Neural cell (in vitro differentiated cells): ENCODE data around the gene AKR1A1. TPM values are rescaled to one million over a fixed set of nuclear protein-coding genes. Genes with fewer than 3 reads are reported as not detected.

Source experiments
- H2AFZ ChIP-seq: fragments of 200-600, 300-800 bp; sonication (generic), shearing (Covaris generic); 2 replicates; pipeline ENCODE4 v1.6.0; 2014; ENCODE audit warnings: low read depth, mild to moderate bottlenecking, antibody characterized with exemption, low read length, moderate library complexity
- H3F3A ChIP-seq: fragments of 200-600 bp; shearing (Covaris generic); 2 replicates; pipeline ENCODE4 v1.6.1; 2016; ENCODE audit warnings: mild to moderate bottlenecking, moderate library complexity, mixed read lengths, antibody characterized with exemption, low read length; ENCODE audit not compliant: insufficient read depth, poor library complexity, severe bottlenecking
- H3K27ac ChIP-seq: fragments of 200-600, 300-800 bp; sonication (generic), shearing (Covaris generic); 2 replicates; pipeline ENCODE4 v1.5.1; 2014; ENCODE audit warnings: mild to moderate bottlenecking, low read length, moderate library complexity
- H3K27me3 ChIP-seq: fragments of 300-800, 200-600 bp; sonication (generic), shearing (Covaris generic); 2 replicates; pipeline ENCODE4 v1.6.0; 2014; ENCODE audit warnings: mild to moderate bottlenecking, low read depth, low read length, moderate library complexity; ENCODE audit not compliant: insufficient read depth
- H3K36me3 ChIP-seq: fragments of 300-800, 200-600 bp; sonication (generic), shearing (Covaris generic); 2 replicates; pipeline ENCODE4 v1.5.1; 2014; ENCODE audit warnings: mild to moderate bottlenecking, antibody characterized with exemption, low read length, moderate library complexity; ENCODE audit not compliant: insufficient read depth
- H3K4me2 ChIP-seq: fragments of 300-800, 200-600 bp; sonication (generic), shearing (Covaris generic); 2 replicates; pipeline ENCODE4 v1.6.0; 2014; ENCODE audit warnings: mild to moderate bottlenecking, low read length
- H3K4me3 ChIP-seq: fragments of 300-800, 200-600 bp; sonication (generic), shearing (Covaris generic); 2 replicates; pipeline ENCODE4 v1.5.1; 2014; ENCODE audit warnings: mild to moderate bottlenecking, low read length, moderate library complexity
- H3K79me2 ChIP-seq: fragments of 200-600 bp; shearing (Covaris generic); replicated peaks from 2 replicates; pipeline ENCODE4 v1.6.0; 2014; ENCODE audit warnings: mild to moderate bottlenecking, low read length, moderate library complexity; ENCODE audit not compliant: insufficient read depth
- H3K9ac ChIP-seq: fragments of 300-800, 200-600 bp; sonication (generic), shearing (Covaris generic); 2 replicates; pipeline ENCODE4 v1.6.1; 2016; ENCODE audit warnings: mild to moderate bottlenecking, low read length, mixed read lengths
- H3K9me2 ChIP-seq: fragments of 200-600 bp; shearing (Covaris generic); 2 replicates; pipeline ENCODE4 v1.6.1; 2016; ENCODE audit warnings: mild to moderate bottlenecking, low read length, mixed read lengths; ENCODE audit not compliant: insufficient read depth
- H3K9me3 ChIP-seq: fragments of 200-600, 300-800 bp; sonication (generic), shearing (Covaris generic); 2 replicates; pipeline ENCODE4 v1.6.1; 2016; ENCODE audit warnings: mild to moderate bottlenecking, mixed run types, low read length, moderate library complexity, mixed read lengths
- H4K20me1 ChIP-seq: fragments of 200-600 bp; shearing (Covaris generic); 2 replicates; pipeline ENCODE4 v1.6.1; 2016; ENCODE audit warnings: mild to moderate bottlenecking, mixed run types; ENCODE audit not compliant: insufficient read depth
- CTCF ChIP-seq: fragments of 450-650 bp; IDR thresholded peaks from 2 replicates; pipeline ENCODE4 v1.5.1; 2014; ENCODE audit warnings: antibody characterized with exemption, mild to moderate bottlenecking, moderate library complexity; ENCODE audit not compliant: poor library complexity, severe bottlenecking
- EP300 ChIP-seq: fragments of 450-650 bp; conservative IDR thresholded peaks from 2 replicates; pipeline ENCODE4 v1.6.1; 2014; ENCODE audit warnings: antibody characterized with exemption, mild to moderate bottlenecking, moderate library complexity; ENCODE audit not compliant: poor library complexity, severe bottlenecking
- EZH2 ChIP-seq: fragments of 200-600, 300-800 bp; shearing (Covaris generic), sonication (generic); IDR thresholded peaks from 2 replicates; pipeline ENCODE4 v1.6.1; 2014; ENCODE audit warnings: antibody characterized with exemption, low read length, borderline replicate concordance, mild to moderate bottlenecking; ENCODE audit not compliant: insufficient read depth, poor library complexity, severe bottlenecking
- MXI1 ChIP-seq: fragments of 450-650 bp; conservative IDR thresholded peaks from 2 replicates; pipeline ENCODE4 v1.6.1; 2014; ENCODE audit warnings: antibody characterized with exemption, mild to moderate bottlenecking; ENCODE audit not compliant: poor library complexity, severe bottlenecking
- POLR2AphosphoS5 ChIP-seq: IDR thresholded peaks from 2 replicates; pipeline ENCODE4 v1.6.1; 2012
- RAD21 ChIP-seq: fragments of 450-650 bp; conservative IDR thresholded peaks from 2 replicates; pipeline ENCODE4 v1.6.1; 2014; ENCODE audit warnings: antibody characterized with exemption, mild to moderate bottlenecking, moderate library complexity
- REST ChIP-seq: IDR thresholded peaks from 2 replicates; pipeline ENCODE4 v1.6.1; 2012; ENCODE audit warnings: borderline replicate concordance
- SMC3 ChIP-seq: fragments of 450-650 bp; conservative IDR thresholded peaks from 2 replicates; pipeline ENCODE4 v1.6.1; 2014; ENCODE audit warnings: antibody characterized with exemption, mild to moderate bottlenecking, moderate library complexity; ENCODE audit not compliant: poor library complexity
- TAF1 ChIP-seq: IDR thresholded peaks from 2 replicates; pipeline ENCODE4 v1.6.1; 2012; ENCODE audit warnings: low read depth
- polyA plus RNA-seq: library from polyadenylated mRNA; depleted of rRNA; stranded (reverse); fragments of >200 nt; gene quantifications from 2 replicates; pipeline ENCODE4 v1.2.3, GENCODE V29; 2014

AKR1A1 gene
- polyA plus RNA-seq, 1 donor from 2014 or later: 170 TPM

GRCh38 chr1:45569962-45570581 lies 19.4 kb downstream of the AKR1A1 start:
- no peaks in the 10 kb centered on the region for H3K9me2 ChIP-seq
- no peaks in the 10 kb centered on the region for H3K79me2 ChIP-seq
- no peak overlapping the region for H3K27ac ChIP-seq
- no peaks in the 10 kb centered on the region for H3K9me3 ChIP-seq
- H2AFZ ChIP-seq: no peak overlapping the region
- no peak overlapping the region for H3K4me3 ChIP-seq
- no peaks in the 10 kb centered on the region for H3K36me3 ChIP-seq
- H3F3A ChIP-seq: no peaks in the 10 kb centered on the region
- no peak overlapping the region for H3K9ac ChIP-seq
- no peak overlapping the region for H3K4me2 ChIP-seq
- no peaks in the 10 kb centered on the region for H4K20me1 ChIP-seq
- TF ChIP-seq REST: no peak
- peak; percentile 96 for TF ChIP-seq CTCF
- no peak for TF ChIP-seq EP300
- TF ChIP-seq SMC3: peak; percentile 87
- no peak for TF ChIP-seq EZH2
- TF ChIP-seq POLR2AphosphoS5: no peak
- peak; percentile 90 for TF ChIP-seq RAD21
- TF ChIP-seq MXI1: peak; percentile 20
- TF ChIP-seq TAF1: no peak
- H3K27me3 ChIP-seq: no peaks in the 10 kb centered on the region

GRCh38 chr1:45570631-45571030 lies 20.0 kb downstream of the AKR1A1 start:
- H3K9ac ChIP-seq: no peak overlapping the region
- no peaks in the 10 kb centered on the region for H3K9me3 ChIP-seq
- H4K20me1 ChIP-seq: no peaks in the 10 kb centered on the region
- no peaks in the 10 kb centered on the region for H3K9me2 ChIP-seq
- H3F3A ChIP-seq: no peaks in the 10 kb centered on the region
- no peak for TF ChIP-seq SMC3
- no peak for TF ChIP-seq TAF1
- TF ChIP-seq POLR2AphosphoS5: no peak
- TF ChIP-seq MXI1: no peak
- TF ChIP-seq EP300: no peak
- no peak for TF ChIP-seq REST
- no peak for TF ChIP-seq RAD21
- TF ChIP-seq CTCF: no peak
- TF ChIP-seq EZH2: no peak
- no peaks in the 10 kb centered on the region for H3K27me3 ChIP-seq
- H3K4me2 ChIP-seq: no peak overlapping the region
- no peaks in the 10 kb centered on the region for H3K79me2 ChIP-seq
- no peaks in the 10 kb centered on the region for H3K36me3 ChIP-seq
- no peak overlapping the region for H3K4me3 ChIP-seq
- H3K27ac ChIP-seq: no peak overlapping the region
- H2AFZ ChIP-seq: no peak overlapping the region
